Activated T-cell treated with anti-CD3 and anti-CD28 coated beads, Interleukin-2, amount 50 U/mL, for 24 hours (primary cell): ENCODE data around the gene PDCD2L.
A peak's percentile ranks its signal among the peaks of the same experiment; 100 is the strongest.

ENCODE experiments used
- DNase-seq: peaks from one replicate; pipeline ENCODE4 v3.0.0-alpha.2; 2020
- H3K27ac Mint-ChIP-seq: 2 replicates; pipeline ENCODE4 v1.8.0; 2020; ENCODE audit warnings: mild to moderate bottlenecking, mixed read lengths
- H3K27me3 Mint-ChIP-seq: 2 replicates; pipeline ENCODE4 v1.8.0; 2020; ENCODE audit warnings: mixed read lengths
- H3K36me3 Mint-ChIP-seq: 2 replicates; pipeline ENCODE4 v1.8.0; 2020; ENCODE audit warnings: low read depth, mixed read lengths
- H3K4me1 Mint-ChIP-seq: 2 replicates; pipeline ENCODE4 v1.8.0; 2020; ENCODE audit warnings: low read depth, mixed read lengths
- H3K4me3 Mint-ChIP-seq: 2 replicates; pipeline ENCODE4 v1.8.0; 2020; ENCODE audit warnings: mild to moderate bottlenecking, moderate library complexity, mixed read lengths
- H3K9me3 Mint-ChIP-seq: 2 replicates; pipeline ENCODE4 v1.8.0; 2020; ENCODE audit warnings: mixed read lengths

PDCD2L gene

GRCh38 chr19:34404109-34404909 lies at the start of gene PDCD2L:
TSS of gene PDCD2L (plus strand) at chr19:34404399. CDS start at chr19:34404431, 32 bp downstream.
- peaks cover 74% of the 10 kb centered on the region for H3K36me3 Mint-ChIP-seq
- peak; percentile 94 for DNase-seq
- peak within 1 kb of the TSS; percentile 94 for H3K27ac Mint-ChIP-seq
- H3K4me3 Mint-ChIP-seq = peak within 1 kb of the TSS; percentile 91
- H3K9me3 Mint-ChIP-seq = no peaks in the 10 kb centered on the region
- peaks cover 32% of the 10 kb centered on the region for H3K4me1 Mint-ChIP-seq
- no peaks in the 10 kb centered on the region for H3K27me3 Mint-ChIP-seq

GRCh38 chr19:34355201-34355600 lies 49.0 kb upstream of the PDCD2L start:
- H3K4me3 Mint-ChIP-seq = no peak overlapping the region
- no peak for DNase-seq
- H3K27me3 Mint-ChIP-seq = no peaks in the 10 kb centered on the region
- H3K4me1 Mint-ChIP-seq = peaks cover 37% of the 10 kb centered on the region
- no peak overlapping the region for H3K27ac Mint-ChIP-seq
- H3K9me3 Mint-ChIP-seq = no peaks in the 10 kb centered on the region
- peaks cover 26% of the 10 kb centered on the region for H3K36me3 Mint-ChIP-seq

GRCh38 chr19:34356875-34357274 lies 47.3 kb upstream of the PDCD2L start:
- Mint-ChIP-seq H3K27me3 (no peaks in the 10 kb centered on the region), H3K9me3 (no peaks in the 10 kb centered on the region), H3K36me3 (peaks cover 20% of the 10 kb centered on the region), H3K27ac (no peak overlapping the region), H3K4me3 (no peak overlapping the region), H3K4me1 (peaks cover 27% of the 10 kb centered on the region)
- DNase-seq = no peak

- Mint-ChIP-seq H3K27ac (peak overlapping the region; percentile 59), H3K4me3 (no peak overlapping the region), H3K36me3 (peaks cover 17% of the 10 kb centered on the region), H3K4me1 (peaks cover 27% of the 10 kb centered on the region), H3K9me3 (no peaks in the 10 kb centered on the region), H3K27me3 (no peaks in the 10 kb centered on the region)
- no peak for DNase-seq
Observed at GRCh38 chr19:34357431-34357830, 46.8 kb upstream of the PDCD2L start.

GRCh38 chr19:34359140-34359953 lies 44.9 kb upstream of the PDCD2L start:
- Mint-ChIP-seq H3K4me3 (peak overlapping the region; percentile 85), H3K9me3 (no peaks in the 10 kb centered on the region), H3K36me3 (peaks cover 8% of the 10 kb centered on the region), H3K27me3 (no peaks in the 10 kb centered on the region), H3K27ac (peak overlapping the region; percentile 99), H3K4me1 (peaks cover 36% of the 10 kb centered on the region)
- peak; percentile 99 for DNase-seq

GRCh38 chr19:34359954-34360315 lies 44.3 kb upstream of the PDCD2L start:
- H3K9me3 Mint-ChIP-seq = no peaks in the 10 kb centered on the region
- H3K36me3 Mint-ChIP-seq = peaks cover 5% of the 10 kb centered on the region
- no peaks in the 10 kb centered on the region for H3K27me3 Mint-ChIP-seq
- peak overlapping the region; percentile 99 for H3K27ac Mint-ChIP-seq
- peaks cover 40% of the 10 kb centered on the region for H3K4me1 Mint-ChIP-seq
- H3K4me3 Mint-ChIP-seq = peak overlapping the region; percentile 85
- no peak for DNase-seq

GRCh38 chr19:34360354-34360909 lies 43.8 kb upstream of the PDCD2L start:
- DNase-seq = no peak
- Mint-ChIP-seq H3K4me3 (peak overlapping the region; percentile 85), H3K36me3 (peaks cover 4% of the 10 kb centered on the region), H3K9me3 (no peaks in the 10 kb centered on the region), H3K27me3 (no peaks in the 10 kb centered on the region), H3K4me1 (peaks cover 40% of the 10 kb centered on the region), H3K27ac (peak overlapping the region; percentile 99)

- Mint-ChIP-seq H3K4me1 (peaks cover 57% of the 10 kb centered on the region), H3K27me3 (no peaks in the 10 kb centered on the region), H3K36me3 (peaks cover 26% of the 10 kb centered on the region), H3K4me3 (no peak overlapping the region), H3K27ac (peak overlapping the region; percentile 19), H3K9me3 (no peaks in the 10 kb centered on the region)
- no peak for DNase-seq
Observed at GRCh38 chr19:34362679-34363069, 41.5 kb upstream of the PDCD2L start.

GRCh38 chr19:34363094-34363493 lies 41.1 kb upstream of the PDCD2L start:
- peaks cover 30% of the 10 kb centered on the region for H3K36me3 Mint-ChIP-seq
- no peaks in the 10 kb centered on the region for H3K9me3 Mint-ChIP-seq
- peak overlapping the region; percentile 19 for H3K27ac Mint-ChIP-seq
- H3K4me3 Mint-ChIP-seq = no peak overlapping the region
- H3K4me1 Mint-ChIP-seq = peaks cover 58% of the 10 kb centered on the region
- DNase-seq = no peak
- H3K27me3 Mint-ChIP-seq = no peaks in the 10 kb centered on the region

- peak overlapping the region; percentile 91 for H3K27ac Mint-ChIP-seq
- peak overlapping the region; percentile 100 for H3K4me3 Mint-ChIP-seq
- peaks cover 54% of the 10 kb centered on the region for H3K4me1 Mint-ChIP-seq
Observed at GRCh38 chr19:34363930-34364329, 40.3 kb upstream of the PDCD2L start.

GRCh38 chr19:34364462-34364829 lies 39.8 kb upstream of the PDCD2L start:
- no peaks in the 10 kb centered on the region for H3K9me3 Mint-ChIP-seq
- peaks cover 51% of the 10 kb centered on the region for H3K4me1 Mint-ChIP-seq
- H3K4me3 Mint-ChIP-seq = peak overlapping the region; percentile 100
- H3K27ac Mint-ChIP-seq = peak overlapping the region; percentile 91
- DNase-seq = no peak
- H3K27me3 Mint-ChIP-seq = no peaks in the 10 kb centered on the region
- peaks cover 42% of the 10 kb centered on the region for H3K36me3 Mint-ChIP-seq

More at GRCh38 chr19:34363930-34364329, 40.3 kb upstream of the PDCD2L start:
- Mint-ChIP-seq H3K27me3 (no peaks in the 10 kb centered on the region), H3K36me3 (peaks cover 38% of the 10 kb centered on the region), H3K9me3 (no peaks in the 10 kb centered on the region)
- no peak for DNase-seq

GRCh38 chr19:34364830-34365462 lies 39.3 kb upstream of the PDCD2L start, which contains the start of gene GPI:
TSS of gene GPI (plus strand) at chr19:34365196. CDS start at chr19:34365267, 71 bp downstream.
- peak; percentile 85 for DNase-seq
- H3K4me3 Mint-ChIP-seq = peak within 1 kb of the TSS; percentile 100
- H3K36me3 Mint-ChIP-seq = peaks cover 47% of the 10 kb centered on the region
- no peaks in the 10 kb centered on the region for H3K9me3 Mint-ChIP-seq
- H3K27me3 Mint-ChIP-seq = no peaks in the 10 kb centered on the region
- H3K27ac Mint-ChIP-seq = peak within 1 kb of the TSS; percentile 95
- peaks cover 49% of the 10 kb centered on the region for H3K4me1 Mint-ChIP-seq

GRCh38 chr19:34365463-34366401 lies 38.5 kb upstream of the PDCD2L start:
- no peaks in the 10 kb centered on the region for H3K27me3 Mint-ChIP-seq
- peak overlapping the region; percentile 100 for H3K4me3 Mint-ChIP-seq
- peaks cover 52% of the 10 kb centered on the region for H3K4me1 Mint-ChIP-seq
- H3K9me3 Mint-ChIP-seq = no peaks in the 10 kb centered on the region
- H3K27ac Mint-ChIP-seq = peak overlapping the region; percentile 95
- DNase-seq = no peak
- peaks cover 55% of the 10 kb centered on the region for H3K36me3 Mint-ChIP-seq
